Breast epithelium (tissue), 4 donors: ENCODE data around the gene BPHL. TPM values are rescaled to one million over a fixed set of nuclear protein-coding genes. Genes with fewer than 3 reads are reported as not detected.

Experiments used
- DNase-seq, 2 donors: peaks; one replicate each; pipeline ENCODE4 v3.0.0-alpha.2; 2019; ENCODE audit warnings: low spot score in 2 of 2
- H3K27ac ChIP-seq, 2 donors: fragments of 200-600 bp; sonication (generic) in 1 of 2; one replicate each; pipeline ENCODE4 v1.5.1; 2016 to 2019; ENCODE audit warnings: mild to moderate bottlenecking in 1 of 2
- H3K27me3 ChIP-seq, 2 donors: fragments of 200-600 bp; sonication (generic) in 1 of 2; one replicate each; pipeline versions ENCODE4 v1.5.1 to v1.6.0; 2017 to 2019; ENCODE audit warnings: control low read depth in 1 of 2, mild to moderate bottlenecking in 1 of 2
- H3K36me3 ChIP-seq: fragments of 200-600 bp; one replicate; pipeline ENCODE4 v1.5.1; 2019
- H3K4me1 ChIP-seq, 2 donors: fragments of 200-600 bp; sonication (generic); one replicate each; pipeline ENCODE4 v1.5.1; 2016 to 2019; ENCODE audit warnings: control low read depth in 1 of 2
- H3K4me3 ChIP-seq, 3 donors: fragments of 200-600 bp; sonication (generic); 1 replicate in 2 of 3; 2 replicates in 1 of 3; pipeline ENCODE4 v1.5.1; 2016 to 2019; ENCODE audit warnings: mild to moderate bottlenecking in 3 of 3, moderate library complexity in 2 of 3
- H3K9me3 ChIP-seq, 2 donors: fragments of 200-600 bp; sonication (generic) in 1 of 2; one replicate each; pipeline ENCODE4 v1.5.1; 2016 to 2019; ENCODE audit warnings: control low read depth in 1 of 2
- CTCF ChIP-seq, 3 donors: fragments of 450-650 bp; IDR thresholded peaks; one replicate each; pipeline ENCODE4 v1.5.1; 2016 to 2017; ENCODE audit warnings: antibody characterized with exemption in 3 of 3, mild to moderate bottlenecking in 3 of 3, moderate library complexity in 3 of 3
- POLR2A ChIP-seq: fragments of 450-650 bp; IDR thresholded peaks from one replicate; pipeline ENCODE4 v1.6.1; 2016; ENCODE audit warnings: antibody characterized with exemption, mild to moderate bottlenecking, moderate library complexity
- POLR2AphosphoS5 ChIP-seq, 3 donors: sonication (generic); formaldehyde crosslinking; IDR thresholded peaks; one replicate each; pipeline ENCODE4 v1.6.1; 2017; ENCODE audit warnings: antibody characterized with exemption in 3 of 3
- intact Hi-C: fragments of 100-400 bp; cut with DNase I; formaldehyde crosslinking; loops from one replicate; pipeline ENCODE4 v1.15.1; 2023; ENCODE audit warnings: low total_unique reads
- total RNA-seq, 3 donors: library from RNA; depleted of rRNA; stranded (reverse); fragments of >200 nt; gene quantifications; one replicate each; pipeline ENCODE4 v1.1.0, GENCODE V29; 2016

Gene BPHL
- total RNA-seq, 3 donors from 2014 or later, result 15.4 to 19.4 (median 19.3) TPM

GRCh38 chr6:3157131-3157933 is 38.8 kb downstream of the BPHL start, which contains the start of gene TUBB2A:
TSS of gene TUBB2A (minus strand) at chr6:3157544. CDS start at chr6:3157463, 81 bp downstream.
- no peaks in the 10 kb centered on the region for H3K27me3 ChIP-seq
- H3K36me3 ChIP-seq, result no peaks in the 10 kb centered on the region
- peak within 1 kb of the TSS; percentile 96 to 100 for H3K27ac ChIP-seq
- TF ChIP-seq POLR2A, result peak; percentile 67
- TF ChIP-seq POLR2AphosphoS5 (IDR thresholded peaks at IDR 0.05), result peak; percentile 89 to 92 (median 91)
- TF ChIP-seq CTCF (IDR thresholded peaks at IDR 0.05), result peak in 2 of 3 donors; percentile 34 to 56
- H3K9me3 ChIP-seq, result no peaks in the 10 kb centered on the region
- peak; percentile 76 to 82 for DNase-seq
- H3K4me3 ChIP-seq, result peak within 1 kb of the TSS; percentile 87 to 100 (median 88)
- H3K4me1 ChIP-seq, result peaks cover 0 to 4% of the 10 kb centered on the region in 2 donors
- intact Hi-C loops, result no loop called here

- Histone ChIP-seq H3K36me3 (no peaks in the 10 kb centered on the region), H3K27me3 (no peaks in the 10 kb centered on the region), H3K27ac (peak overlapping the region; percentile 36 to 65), H3K4me3 (no peak overlapping the region), H3K4me1 (peaks cover 0 to 4% of the 10 kb centered on the region in 2 donors), H3K9me3 (no peaks in the 10 kb centered on the region)
- intact Hi-C loops, result no loop called here
- TF ChIP-seq CTCF (IDR thresholded peaks at IDR 0.05), result no peak
- no peak for TF ChIP-seq POLR2A
- TF ChIP-seq POLR2AphosphoS5 (IDR thresholded peaks at IDR 0.05), result no peak
- DNase-seq, result peak in 1 of 2 donors; percentile 69
Observed at GRCh38 chr6:3159805-3160781, 41.6 kb downstream of the BPHL start.

- Histone ChIP-seq H3K27ac (peak overlapping the region; percentile 91 to 97), H3K4me3 (peak overlapping the region; percentile 76 to 93 (median 79)), H3K36me3 (no peaks in the 10 kb centered on the region), H3K4me1 (peaks cover 0 to 4% of the 10 kb centered on the region in 2 donors), H3K9me3 (no peaks in the 10 kb centered on the region), H3K27me3 (no peaks in the 10 kb centered on the region)
- intact Hi-C loops, result no loop called here
- TF ChIP-seq POLR2AphosphoS5 (IDR thresholded peaks at IDR 0.05) (no peak), CTCF (IDR thresholded peaks at IDR 0.05) (no peak), POLR2A (no peak)
- no peak for DNase-seq
Observed at GRCh38 chr6:3162067-3162497, 43.6 kb downstream of the BPHL start.

GRCh38 chr6:3162565-3163247 is 44.2 kb downstream of the BPHL start:
- Histone ChIP-seq H3K36me3 (no peaks in the 10 kb centered on the region), H3K9me3 (no peaks in the 10 kb centered on the region), H3K27me3 (no peaks in the 10 kb centered on the region), H3K4me1 (peaks cover 0 to 4% of the 10 kb centered on the region in 2 donors), H3K27ac (peak overlapping the region; percentile 91 to 97), H3K4me3 (peak overlapping the region; percentile 76 to 93 (median 79))
- intact Hi-C loops, result no loop called here
- peak; percentile 42 for TF ChIP-seq POLR2A
- TF ChIP-seq CTCF (IDR thresholded peaks at IDR 0.05), result peak in 2 of 3 donors; percentile 16 to 18
- peak in 1 of 3 donors; percentile 39 for TF ChIP-seq POLR2AphosphoS5 (IDR thresholded peaks at IDR 0.05)
- peak; percentile 73 to 77 for DNase-seq
